BLaER1 treated with 17β-estradiol and CSF1 and Interleukin-3, amounts not matched to agents 10 nM and 100 nM (cell line): ENCODE results near the gene BDKRB2.
A peak's percentile ranks its signal among the peaks of the same experiment; 100 is the strongest.

Experiments used
- H3K27ac ChIP-seq, 11 experiments: shearing (Covaris generic); formaldehyde crosslinking; 2 replicates each; pipeline ENCODE4 v1.8.1; 2022
- H3K27me3 ChIP-seq, 11 experiments: shearing (Covaris generic); formaldehyde crosslinking; 2 replicates each; pipeline ENCODE4 v1.8.1; 2022
- H3K36me3 ChIP-seq, 11 experiments: shearing (Covaris generic); formaldehyde crosslinking; 2 replicates each; pipeline ENCODE4 v1.8.1; 2022
- H3K4me1 ChIP-seq, 10 experiments: shearing (Covaris generic); formaldehyde crosslinking; 2 replicates each; pipeline ENCODE4 v1.8.1; 2022
- H3K4me2 ChIP-seq, 11 experiments: shearing (Covaris generic); formaldehyde crosslinking; 2 replicates each; pipeline ENCODE4 v1.8.1; 2022
- H3K4me3 ChIP-seq, 10 experiments: shearing (Covaris generic); formaldehyde crosslinking; 2 replicates each; pipeline ENCODE4 v1.8.1; 2022
- H3K9ac ChIP-seq, 11 experiments: shearing (Covaris generic); formaldehyde crosslinking; 2 replicates each; pipeline ENCODE4 v1.8.1; 2022
- H3K9me3 ChIP-seq, 11 experiments: shearing (Covaris generic); formaldehyde crosslinking; replicated peaks in 1 of 11; 2 replicates each; pipeline ENCODE4 v1.8.1; 2022
- H4K20me1 ChIP-seq, 11 experiments: shearing (Covaris generic); formaldehyde crosslinking; 2 replicates each; pipeline ENCODE4 v1.8.1; 2022
- Cebpa-rat ChIP-seq, 11 experiments: shearing (Covaris generic); IDR thresholded peaks; 2 replicates each; pipeline ENCODE4 v1.8.1; 2022

BDKRB2 gene

GRCh38 chr14:96202441-96203094, 2.1 kb upstream of the BDKRB2 start:
- H3K27ac ChIP-seq = no peak overlapping the region

GRCh38 chr14:96203116-96203515, 1.5 kb upstream of the BDKRB2 start:
- no peak overlapping the region for H3K4me3 ChIP-seq
- no peak for TF ChIP-seq Cebpa-rat (IDR thresholded peaks at IDR 0.05)
- H3K36me3 ChIP-seq = no peaks in the 10 kb centered on the region
- peaks cover 31 to 43% (median 39%) of the 10 kb centered on the region in 10 experiments for H3K4me1 ChIP-seq
- H4K20me1 ChIP-seq = peaks cover 0 to 6% (median 0%) of the 10 kb centered on the region in 11 experiments; a peak in 1 of 22 replicates
- no peak overlapping the region for H3K9ac ChIP-seq
- no peak overlapping the region for H3K27ac ChIP-seq
- H3K9me3 ChIP-seq = no peaks in the 10 kb centered on the region
- no peak overlapping the region; a peak in 1 of 22 replicates for H3K4me2 ChIP-seq
- H3K27me3 ChIP-seq = no peaks in the 10 kb centered on the region; a peak in 1 of 22 replicates

More at GRCh38 chr14:96202441-96203094, 2.1 kb upstream of the BDKRB2 start:
- Histone ChIP-seq H3K9ac (no peak overlapping the region), H3K4me3 (no peak overlapping the region), H3K4me1 (peaks cover 36 to 49% (median 44%) of the 10 kb centered on the region in 10 experiments), H3K27me3 (no peaks in the 10 kb centered on the region; a peak in 1 of 22 replicates), H4K20me1 (peaks cover 0 to 6% (median 0%) of the 10 kb centered on the region in 11 experiments; a peak in 1 of 22 replicates), H3K4me2 (no peak overlapping the region), H3K9me3 (no peaks in the 10 kb centered on the region), H3K36me3 (no peaks in the 10 kb centered on the region)
- TF ChIP-seq Cebpa-rat (IDR thresholded peaks at IDR 0.05) = no peak

- Histone ChIP-seq H3K36me3 (no peaks in the 10 kb centered on the region), H3K4me2 (peak overlapping the region; percentile 72 to 93 (median 80); a peak in 19 of 22 replicates), H3K9ac (no peak overlapping the region), H3K27ac (peak overlapping the region in 4 of 11 experiments; percentile 5 to 39 (median 24); a peak in 5 of 22 replicates), H3K9me3 (no peaks in the 10 kb centered on the region), H3K4me1 (peaks cover 26 to 38% (median 33%) of the 10 kb centered on the region in 10 experiments), H4K20me1 (peaks cover 0 to 6% (median 0%) of the 10 kb centered on the region in 11 experiments; a peak in 1 of 22 replicates), H3K4me3 (no peak overlapping the region), H3K27me3 (no peaks in the 10 kb centered on the region; a peak in 1 of 22 replicates)
- no peak for TF ChIP-seq Cebpa-rat (IDR thresholded peaks at IDR 0.05)
These were observed 1.0 kb upstream of the BDKRB2 start for GRCh38 chr14:96203635-96204034.

- H3K27ac ChIP-seq = no peak overlapping the region; a peak in 2 of 22 replicates
- no peaks in the 10 kb centered on the region for H3K36me3 ChIP-seq
- H3K4me3 ChIP-seq = no peak overlapping the region; a peak in 1 of 20 replicates
- TF ChIP-seq Cebpa-rat (IDR thresholded peaks at IDR 0.05) = no peak
- H3K27me3 ChIP-seq = no peaks in the 10 kb centered on the region; a peak in 1 of 22 replicates
- H3K4me1 ChIP-seq = peaks cover 23 to 30% (median 27%) of the 10 kb centered on the region in 10 experiments
- peaks cover 0 to 6% (median 0%) of the 10 kb centered on the region in 11 experiments; a peak in 1 of 22 replicates for H4K20me1 ChIP-seq
- H3K9me3 ChIP-seq = no peaks in the 10 kb centered on the region
- peak overlapping the region; percentile 72 to 93 (median 79) for H3K4me2 ChIP-seq
- H3K9ac ChIP-seq = peak overlapping the region in 3 of 11 experiments; percentile 2 to 48 (median 38); a peak in 2 of 22 replicates
These were observed 679 bp downstream of the BDKRB2 start for GRCh38 chr14:96205059-96205977.

- peaks cover 0 to 6% (median 0%) of the 10 kb centered on the region in 11 experiments; a peak in 1 of 22 replicates for H4K20me1 ChIP-seq
- no peak overlapping the region for H3K4me3 ChIP-seq
- H3K4me2 ChIP-seq = peak overlapping the region; percentile 72 to 93 (median 79); a peak in 18 of 22 replicates
- no peaks in the 10 kb centered on the region for H3K36me3 ChIP-seq
- peaks cover 23 to 30% (median 27%) of the 10 kb centered on the region in 10 experiments for H3K4me1 ChIP-seq
- H3K9me3 ChIP-seq = peaks cover 0 to 2% (median 0%) of the 10 kb centered on the region in 11 experiments; a peak in 4 of 22 replicates
- no peak overlapping the region for H3K9ac ChIP-seq
- H3K27ac ChIP-seq = no peak overlapping the region
- TF ChIP-seq Cebpa-rat (IDR thresholded peaks at IDR 0.05) = no peak
- H3K27me3 ChIP-seq = no peaks in the 10 kb centered on the region; a peak in 1 of 22 replicates
These were observed 1.3 kb downstream of the BDKRB2 start for GRCh38 chr14:96205978-96206360.

- Histone ChIP-seq H3K27ac (no peak overlapping the region), H3K27me3 (no peaks in the 10 kb centered on the region; a peak in 1 of 22 replicates), H3K4me3 (no peak overlapping the region), H3K4me2 (peak overlapping the region in 6 of 11 experiments; percentile 72 to 93 (median 80); a peak in 6 of 22 replicates), H3K9ac (no peak overlapping the region), H3K9me3 (peaks cover under 1 to 7% (median 4%) of the 10 kb centered on the region in 11 experiments; a peak in 19 of 22 replicates), H3K4me1 (peaks cover 23 to 30% (median 27%) of the 10 kb centered on the region in 10 experiments), H4K20me1 (peaks cover 0 to 6% (median 0%) of the 10 kb centered on the region in 11 experiments; a peak in 1 of 22 replicates), H3K36me3 (no peaks in the 10 kb centered on the region)
- no peak for TF ChIP-seq Cebpa-rat (IDR thresholded peaks at IDR 0.05)
These were observed 1.8 kb downstream of the BDKRB2 start for GRCh38 chr14:96206461-96206860.

GRCh38 chr14:96207686-96208085, 3.0 kb downstream of the BDKRB2 start:
- H3K27ac ChIP-seq = no peak overlapping the region
- no peaks in the 10 kb centered on the region; a peak in 1 of 22 replicates for H3K27me3 ChIP-seq
- no peak overlapping the region for H3K4me2 ChIP-seq
- no peak for TF ChIP-seq Cebpa-rat (IDR thresholded peaks at IDR 0.05)
- H3K9ac ChIP-seq = no peak overlapping the region
- H3K9me3 ChIP-seq = peaks cover 12 to 19% (median 16%) of the 10 kb centered on the region in 11 experiments; a peak in 21 of 22 replicates
- no peak overlapping the region for H3K4me3 ChIP-seq
- no peaks in the 10 kb centered on the region for H3K36me3 ChIP-seq
- peaks cover 0 to 6% (median 0%) of the 10 kb centered on the region in 11 experiments; a peak in 1 of 22 replicates for H4K20me1 ChIP-seq
- H3K4me1 ChIP-seq = peaks cover 23 to 29% (median 27%) of the 10 kb centered on the region in 10 experiments

- H3K4me2 ChIP-seq = no peak overlapping the region
- no peaks in the 10 kb centered on the region; a peak in 1 of 22 replicates for H3K27me3 ChIP-seq
- no peak overlapping the region for H3K27ac ChIP-seq
- no peak for TF ChIP-seq Cebpa-rat (IDR thresholded peaks at IDR 0.05)
- H3K4me3 ChIP-seq = no peak overlapping the region
- no peak overlapping the region for H3K9ac ChIP-seq
- H3K4me1 ChIP-seq = peaks cover 22 to 27% (median 25%) of the 10 kb centered on the region in 10 experiments
- peaks cover 0 to 6% (median 0%) of the 10 kb centered on the region in 11 experiments; a peak in 1 of 22 replicates for H4K20me1 ChIP-seq
- no peaks in the 10 kb centered on the region for H3K36me3 ChIP-seq
- peaks cover 14 to 24% (median 19%) of the 10 kb centered on the region in 11 experiments; a peak in 21 of 22 replicates for H3K9me3 ChIP-seq
These were observed 4.1 kb downstream of the BDKRB2 start for GRCh38 chr14:96208739-96209138.
